HFFc6 (cell line): ENCODE data around the gene KCTD13. TPM values are rescaled to one million over a fixed set of nuclear protein-coding genes. Genes with fewer than 3 reads are reported as not detected.
"Not testable (repeated sequence)": the region's sequence is repeated elsewhere in the genome, so short reads cannot be mapped to it uniquely, and the experiment has no call there.

Experiments used
- DNase-seq: peaks from one replicate; pipeline ENCODE4 v3.0.0-alpha.2; 2018
- H3K27ac Mint-ChIP-seq: 2 replicates; pipeline ENCODE4 v1.8.0; 2020; ENCODE audit warnings: mild to moderate bottlenecking, mixed read lengths
- H3K27me3 Mint-ChIP-seq: 2 replicates; pipeline ENCODE4 v1.8.0; 2021; ENCODE audit warnings: mild to moderate bottlenecking, moderate library complexity, mixed read lengths; ENCODE audit not compliant: insufficient read depth
- H3K36me3 Mint-ChIP-seq: 2 replicates; pipeline ENCODE4 v1.8.0; 2021; ENCODE audit warnings: low read depth, mixed read lengths
- H3K4me1 Mint-ChIP-seq: 2 replicates; pipeline ENCODE4 v1.8.0; 2020; ENCODE audit warnings: low read depth, mixed read lengths
- H3K4me3 Mint-ChIP-seq: 2 replicates; pipeline ENCODE4 v1.8.0; 2020; ENCODE audit warnings: mild to moderate bottlenecking, moderate library complexity, mixed read lengths
- H3K9me3 Mint-ChIP-seq: 2 replicates; pipeline ENCODE4 v1.8.0; 2020; ENCODE audit warnings: mild to moderate bottlenecking, mixed read lengths
- CTCF ChIP-seq: fragments of 200-600 bp; sonication (generic); IDR thresholded peaks from 2 replicates; pipeline ENCODE4 v1.5.0; 2021; ENCODE audit warnings: antibody characterized with exemption, mild to moderate bottlenecking
- total RNA-seq, 6 experiments: library from RNA; stranded (reverse); fragmentation: NEBNext Ultra II Directional; extraction: Animal tissue kit (Norgen Biotek cat#: 25700); gene quantifications; 2 replicates in 1 of 6; 3 replicates in 5 of 6; pipeline ENCODE4 v1.2.3, GENCODE V29; 2021

The KCTD13 gene
- total RNA-seq, 6 experiments from 2014 or later: 13.9 to 17.0 (median 16.1) TPM

- no peak overlapping the region for H3K27ac Mint-ChIP-seq
- no peak for DNase-seq
- no peaks in the 10 kb centered on the region for H3K4me1 Mint-ChIP-seq
Observed at GRCh38 chr16:29951625-29952365, 25.8 kb upstream of the KCTD13 start.

GRCh38 chr16:29950806-29951461 is 24.9 kb upstream of the KCTD13 start:
- H3K4me3 Mint-ChIP-seq: no peak overlapping the region
- H3K36me3 Mint-ChIP-seq: no peaks in the 10 kb centered on the region; the same call in 1 of the 2 replicates
- no peaks in the 10 kb centered on the region for H3K4me1 Mint-ChIP-seq
- no peak for DNase-seq
- no peak for TF ChIP-seq CTCF
- H3K27me3 Mint-ChIP-seq: peaks cover 2% of the 10 kb centered on the region
- H3K9me3 Mint-ChIP-seq: peaks cover 4% of the 10 kb centered on the region
- H3K27ac Mint-ChIP-seq: no peak overlapping the region

More at GRCh38 chr16:29951625-29952365, 25.8 kb upstream of the KCTD13 start:
- H3K27me3 Mint-ChIP-seq: peaks cover 2% of the 10 kb centered on the region
- H3K4me3 Mint-ChIP-seq: no peak overlapping the region
- TF ChIP-seq CTCF: peak; percentile 4; the same call in 1 of the 2 replicates
- no peaks in the 10 kb centered on the region; the same call in 1 of the 2 replicates for H3K36me3 Mint-ChIP-seq
- peaks cover 4% of the 10 kb centered on the region for H3K9me3 Mint-ChIP-seq

GRCh38 chr16:29947897-29948296 is 21.9 kb upstream of the KCTD13 start:
- TF ChIP-seq CTCF: no peak
- Mint-ChIP-seq H3K27ac (no peak overlapping the region), H3K27me3 (peaks cover 2% of the 10 kb centered on the region), H3K4me1 (peaks cover 20% of the 10 kb centered on the region), H3K4me3 (no peak overlapping the region), H3K36me3 (no peaks in the 10 kb centered on the region; the same call in 1 of the 2 replicates), H3K9me3 (peaks cover 4% of the 10 kb centered on the region)
- DNase-seq: no peak

- no peaks in the 10 kb centered on the region for H3K9me3 Mint-ChIP-seq
- no peaks in the 10 kb centered on the region; the same call in 1 of the 2 replicates for H3K36me3 Mint-ChIP-seq
- H3K27ac Mint-ChIP-seq: peak overlapping the region; percentile 95
- DNase-seq: peak; percentile 99
- peak; percentile 69 for TF ChIP-seq CTCF
- peaks cover 2% of the 10 kb centered on the region; the same call in 1 of the 2 replicates for H3K27me3 Mint-ChIP-seq
- H3K4me1 Mint-ChIP-seq: peaks cover 24% of the 10 kb centered on the region
- peak overlapping the region; percentile 68 for H3K4me3 Mint-ChIP-seq
Observed at GRCh38 chr16:29943846-29944799, 18.1 kb upstream of the KCTD13 start.

- Mint-ChIP-seq H3K27ac (no peak overlapping the region), H3K27me3 (peaks cover 2% of the 10 kb centered on the region; the same call in 1 of the 2 replicates), H3K4me1 (peaks cover 24% of the 10 kb centered on the region), H3K36me3 (no peaks in the 10 kb centered on the region; the same call in 1 of the 2 replicates), H3K9me3 (no peaks in the 10 kb centered on the region), H3K4me3 (no peak overlapping the region)
- TF ChIP-seq CTCF: no peak
- no peak for DNase-seq
Observed at GRCh38 chr16:29940656-29941055, 14.6 kb upstream of the KCTD13 start.

GRCh38 chr16:29931750-29932149 is 5.7 kb upstream of the KCTD13 start:
- not testable (repeated sequence) for DNase-seq, H3K9me3 Mint-ChIP-seq

More at GRCh38 chr16:29931750-29932149, 5.7 kb upstream of the KCTD13 start:
- not testable (repeated sequence) for H3K36me3 Mint-ChIP-seq, H3K27me3 Mint-ChIP-seq, H3K27ac Mint-ChIP-seq, H3K4me3 Mint-ChIP-seq
- peaks cover 14% of the 10 kb centered on the region for H3K4me1 Mint-ChIP-seq
